ENCODE measurements around the gene RETN.

The RETN gene

GRCh38 chr19:7657131-7657751 is 11.6 kb upstream of the RETN start:
- DNase-seq (ENCODE audit: low read depth in 2 of 2) = no peak

GRCh38 chr19:7658219-7658686 is 10.6 kb upstream of the RETN start:
- DNase-seq (ENCODE audit: low read depth in 2 of 2) = no peak

DNA sequence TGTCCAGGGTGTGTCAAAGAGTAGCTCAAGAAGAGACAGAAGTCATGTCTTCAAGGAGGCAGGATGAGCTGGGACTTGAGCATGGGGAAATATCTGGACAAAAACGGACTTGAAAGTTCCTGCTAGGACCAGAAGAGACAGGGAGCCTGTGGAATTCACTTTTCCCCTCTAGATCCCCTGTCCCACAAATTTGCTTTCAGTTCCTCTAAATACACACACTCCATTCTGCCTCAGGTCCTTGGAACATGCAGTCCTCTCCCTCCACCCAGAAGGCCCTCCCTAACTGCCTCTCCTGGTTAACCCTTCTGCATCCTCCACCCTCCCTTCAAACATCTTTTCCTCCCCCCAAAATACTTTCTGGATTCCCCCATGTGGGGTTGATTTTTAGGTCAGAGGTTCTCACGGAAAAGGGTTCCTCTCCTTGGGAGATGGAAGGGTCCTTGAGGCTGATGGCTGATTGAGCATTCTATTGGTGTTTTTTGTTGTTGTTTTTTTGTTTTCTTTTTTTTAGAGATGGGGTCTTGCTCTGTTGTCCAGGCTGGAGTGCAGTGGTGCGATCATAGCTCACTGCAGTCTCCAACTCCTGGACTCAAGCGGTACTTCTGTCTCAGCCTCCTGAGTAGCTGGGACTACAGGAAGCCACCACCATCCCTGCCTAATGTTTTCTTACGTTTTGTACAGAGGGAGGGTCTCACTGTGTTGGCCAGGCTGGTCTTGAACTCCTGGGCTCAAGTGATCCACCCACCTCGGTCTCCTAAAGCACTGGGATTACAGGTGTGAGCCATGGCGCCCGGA is 6.9 kb upstream of the RETN start:
- no peak for DNase-seq (ENCODE audit: low read depth in 2 of 2)

GRCh38 chr19:7662657-7663056 is 6.2 kb upstream of the RETN start:
- DNase-seq (ENCODE audit: low read depth in 2 of 2) = no peak

DNA sequence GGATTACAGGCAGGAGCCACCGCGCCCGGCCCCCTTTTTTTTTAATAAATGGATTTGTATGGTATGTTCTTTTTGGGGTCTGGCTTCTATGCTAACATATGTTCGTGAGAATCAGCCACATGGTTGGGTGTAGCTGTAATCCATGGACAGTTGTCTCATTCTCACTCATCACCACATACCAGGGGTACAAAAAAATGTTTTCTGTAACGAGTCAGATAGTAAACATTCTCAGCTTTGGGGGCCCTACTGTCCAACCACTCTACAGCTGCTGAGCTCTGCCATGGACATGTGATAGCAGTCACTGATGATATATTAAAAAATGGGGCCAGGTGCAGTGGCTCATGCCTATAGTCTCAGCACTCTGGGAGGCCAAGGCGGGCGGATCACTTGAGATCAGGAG is 5.1 kb upstream of the RETN start:
- no peak for DNase-seq (ENCODE audit: low read depth in 2 of 2)

- DNase-seq (ENCODE audit: low read depth in 2 of 2) = no peak
Observed at GRCh38 chr19:7665076-7665475, 3.8 kb upstream of the RETN start.

- DNase-seq (ENCODE audit: low read depth in 2 of 2) = no peak
Observed at GRCh38 chr19:7669641-7670040, 792 bp downstream of the RETN start.

DNA sequence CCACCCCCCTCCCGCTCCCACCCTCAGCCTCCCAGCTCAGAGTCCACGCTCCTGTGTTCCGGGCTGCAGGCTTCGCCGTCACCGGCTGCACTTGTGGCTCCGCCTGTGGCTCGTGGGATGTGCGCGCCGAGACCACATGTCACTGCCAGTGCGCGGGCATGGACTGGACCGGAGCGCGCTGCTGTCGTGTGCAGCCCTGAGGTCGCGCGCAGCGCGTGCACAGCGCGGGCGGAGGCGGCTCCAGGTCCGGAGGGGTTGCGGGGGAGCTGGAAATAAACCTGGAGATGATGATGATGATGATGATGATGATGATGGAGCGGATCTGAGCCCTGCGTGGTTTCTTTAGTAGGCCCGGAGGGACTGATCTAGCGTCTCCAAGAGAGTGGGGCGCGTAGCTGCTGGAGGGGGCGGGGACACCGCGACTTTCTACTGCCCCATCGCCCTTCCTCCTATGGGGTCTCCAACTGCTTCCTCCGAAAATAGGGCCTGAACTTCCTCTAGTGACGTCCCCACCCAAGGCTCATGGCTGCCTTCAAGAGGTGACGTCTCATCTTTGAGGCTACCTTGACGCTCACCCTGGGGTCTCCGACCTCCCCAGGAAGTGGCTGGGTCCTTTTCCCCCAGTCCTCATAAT is 1.4 kb downstream of the RETN start:
- DNase-seq (ENCODE audit: low read depth in 2 of 2) = no peak

DNA sequence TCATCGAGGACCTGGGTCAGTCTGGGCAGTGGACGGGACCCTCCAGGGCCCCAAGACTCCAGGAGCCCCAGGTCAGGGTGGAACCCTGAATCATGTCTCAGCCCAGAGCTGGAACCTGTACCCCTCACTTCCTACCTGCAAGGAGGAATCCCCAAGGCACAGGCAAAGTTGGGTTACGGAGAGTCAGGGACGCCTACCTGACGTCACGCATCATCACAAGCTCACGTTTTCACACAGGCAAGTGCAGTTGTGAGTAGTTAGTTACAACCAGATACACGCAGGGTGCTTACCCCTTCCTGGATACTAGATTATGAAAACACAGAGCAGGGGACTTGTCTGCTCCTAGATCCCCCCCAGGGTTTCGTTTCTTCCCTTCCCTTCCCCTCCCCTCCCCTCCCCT is 1.9 kb downstream of the RETN start:
- no peak for DNase-seq (ENCODE audit: low read depth in 2 of 2)

DNA sequence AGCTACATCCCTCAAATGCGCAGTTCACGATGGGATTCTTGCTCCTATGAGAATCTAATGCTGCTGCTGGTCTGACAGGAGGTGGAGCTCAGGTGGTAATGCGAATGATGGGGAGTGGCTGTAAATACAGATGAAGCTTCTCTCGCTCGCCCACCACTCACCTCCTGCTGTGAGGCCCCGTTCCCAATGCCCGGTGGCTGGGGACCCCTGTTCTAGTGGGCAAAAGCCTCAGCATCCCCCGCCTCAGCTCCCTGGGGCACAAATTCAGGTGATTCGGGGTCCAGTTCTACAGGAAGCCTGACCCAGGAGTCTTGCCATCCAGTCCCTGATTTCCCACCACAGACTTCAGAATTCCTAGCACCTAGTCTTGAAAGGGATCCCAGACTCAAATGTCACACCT is 3.7 kb downstream of the RETN start:
- DNase-seq (ENCODE audit: low read depth in 2 of 2) = no peak

GRCh38 chr19:7674010-7675005 is 5.5 kb downstream of the RETN start:
- DNase-seq (ENCODE audit: low read depth in 2 of 2) = no peak

GRCh38 chr19:7676376-7676775 is 7.5 kb downstream of the RETN start:
- no peak for DNase-seq (ENCODE audit: low read depth in 2 of 2)

DNA sequence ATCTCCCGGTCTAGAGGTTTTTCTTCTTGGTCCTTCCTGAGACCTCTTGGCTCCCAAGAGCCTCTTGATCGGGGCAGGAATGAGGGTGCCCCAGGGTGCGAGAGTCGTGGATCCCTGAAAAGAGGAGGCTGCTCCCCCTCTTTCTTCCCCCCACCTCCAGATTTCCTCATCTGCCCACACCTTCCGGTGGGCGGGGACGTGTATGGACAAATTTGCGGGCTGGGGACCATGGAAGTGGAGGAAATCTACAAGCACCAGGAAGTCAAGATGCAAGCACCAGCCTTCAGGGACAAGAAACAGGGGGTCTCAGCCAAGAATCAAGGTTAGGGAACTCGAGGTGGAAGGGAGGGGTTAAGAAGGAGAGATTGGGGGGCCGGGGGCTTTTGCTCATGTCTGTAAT is 8.0 kb downstream of the RETN start, which contains the start of gene MCEMP1:
Gene MCEMP1 (plus strand): TSS at position 237 of the 400 bp plus-strand sequence. CDS start 31 bp downstream, at position 268.
- no peak for DNase-seq (ENCODE audit: low read depth in 2 of 2)

DNA sequence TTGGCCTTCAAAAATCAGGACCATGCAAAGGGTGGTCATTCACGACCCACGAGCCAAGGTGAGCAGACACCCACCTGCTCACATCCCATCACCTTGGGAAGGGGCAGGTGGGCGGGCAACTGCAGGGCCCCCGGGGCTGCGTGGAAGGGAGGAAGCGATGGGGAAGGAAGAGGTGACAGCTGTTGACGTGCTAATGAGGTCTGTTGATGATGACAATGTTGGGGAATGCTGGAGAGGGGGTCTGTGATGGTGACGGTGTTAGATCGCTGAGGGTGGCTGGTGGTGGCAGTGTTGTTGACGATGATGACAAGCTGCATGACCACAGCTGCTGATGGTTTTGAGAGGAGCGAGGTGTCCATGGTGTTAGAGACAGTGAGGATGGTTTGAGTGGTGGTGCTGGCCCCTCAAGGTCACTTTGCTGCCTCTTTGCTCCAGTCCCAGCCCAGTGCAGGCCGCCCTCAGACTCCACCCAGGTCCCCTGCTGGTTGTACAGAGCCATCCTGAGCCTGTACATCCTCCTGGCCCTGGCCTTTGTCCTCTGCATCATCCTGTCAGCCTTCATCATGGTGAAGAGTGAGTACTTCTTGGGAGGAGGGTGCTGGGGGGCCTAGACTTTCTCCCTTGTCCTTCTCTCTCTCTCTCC is 8.9 kb downstream of the RETN start:
- no peak for DNase-seq (ENCODE audit: low read depth in 2 of 2)

DNA sequence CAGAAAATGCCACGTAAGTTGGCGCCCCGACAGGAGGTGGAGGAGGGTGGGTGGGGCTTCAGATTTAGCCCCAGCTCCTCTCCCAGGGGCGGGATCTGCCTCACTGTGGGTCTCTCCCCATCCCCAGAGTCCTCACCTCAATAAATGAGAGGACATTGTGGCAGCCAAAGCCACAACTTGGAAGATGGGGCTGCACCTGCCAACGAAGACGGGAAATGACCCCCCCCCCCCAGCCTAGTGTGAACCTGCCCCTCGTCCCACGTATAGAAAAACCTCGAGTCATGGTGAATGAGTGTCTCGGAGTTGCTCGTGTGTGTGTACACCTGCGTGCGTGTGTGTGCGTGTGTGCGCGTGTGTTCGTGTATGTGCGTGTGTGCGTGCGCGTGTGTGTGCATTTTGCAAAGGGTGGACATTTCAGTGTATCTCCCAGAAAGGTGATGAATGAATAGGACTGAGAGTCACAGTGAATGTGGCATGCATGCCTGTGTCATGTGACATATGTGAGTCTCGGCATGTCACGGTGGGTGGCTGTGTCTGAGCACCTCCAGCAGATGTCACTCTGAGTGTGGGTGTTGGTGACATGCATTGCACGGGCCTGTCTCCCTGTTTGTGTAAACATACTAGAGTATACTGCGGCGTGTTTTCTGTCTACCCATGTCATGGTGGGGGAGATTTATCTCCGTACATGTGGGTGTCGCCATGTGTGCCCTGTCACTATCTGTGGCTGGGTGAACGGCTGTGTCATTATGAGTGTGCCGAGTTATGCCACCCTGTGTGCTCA is 10.3 kb downstream of the RETN start:
- DNase-seq (ENCODE audit: low read depth in 2 of 2) = peak in 1 of 2 donors; percentile 54

DNA sequence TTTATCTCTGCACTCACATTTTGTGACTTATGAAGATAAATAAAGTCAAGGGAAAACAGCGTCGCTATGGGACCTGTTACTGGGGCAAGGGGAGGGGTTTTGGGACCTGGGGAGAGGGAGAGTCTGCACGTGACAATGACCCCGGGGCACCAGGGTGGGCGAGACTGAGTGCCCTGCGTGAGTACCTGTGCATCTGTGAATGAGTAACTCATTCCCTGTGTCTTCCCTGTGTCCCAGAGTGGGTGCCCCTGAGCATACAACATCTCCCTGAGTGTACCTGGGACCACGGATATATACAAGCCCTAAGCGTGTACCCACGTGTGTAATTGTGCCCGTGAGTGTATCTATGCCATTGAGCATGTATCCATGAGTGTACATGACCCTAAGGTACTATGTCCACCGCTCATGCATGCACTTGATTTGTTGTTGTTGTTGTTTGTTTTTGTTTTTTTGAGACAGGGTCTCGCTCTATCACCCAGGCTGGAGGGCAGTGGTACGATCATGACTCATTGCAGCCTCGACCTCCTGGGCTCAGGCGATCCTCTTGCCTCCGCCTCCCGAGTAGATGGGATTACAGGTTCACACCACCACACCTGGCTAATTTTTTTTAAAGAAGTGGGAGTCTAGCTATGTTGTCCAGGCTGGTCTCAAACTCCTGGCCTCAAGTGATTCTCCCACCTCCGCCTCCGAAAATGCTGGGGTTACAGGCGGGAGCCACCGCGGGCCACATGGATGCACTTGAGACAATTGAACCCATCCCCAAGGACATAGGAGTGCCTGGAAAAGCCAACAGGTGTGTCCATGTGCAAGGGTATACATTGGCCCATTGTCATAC is 11.1 kb downstream of the RETN start:
- no peak for DNase-seq (ENCODE audit: low read depth in 2 of 2)

DNA sequence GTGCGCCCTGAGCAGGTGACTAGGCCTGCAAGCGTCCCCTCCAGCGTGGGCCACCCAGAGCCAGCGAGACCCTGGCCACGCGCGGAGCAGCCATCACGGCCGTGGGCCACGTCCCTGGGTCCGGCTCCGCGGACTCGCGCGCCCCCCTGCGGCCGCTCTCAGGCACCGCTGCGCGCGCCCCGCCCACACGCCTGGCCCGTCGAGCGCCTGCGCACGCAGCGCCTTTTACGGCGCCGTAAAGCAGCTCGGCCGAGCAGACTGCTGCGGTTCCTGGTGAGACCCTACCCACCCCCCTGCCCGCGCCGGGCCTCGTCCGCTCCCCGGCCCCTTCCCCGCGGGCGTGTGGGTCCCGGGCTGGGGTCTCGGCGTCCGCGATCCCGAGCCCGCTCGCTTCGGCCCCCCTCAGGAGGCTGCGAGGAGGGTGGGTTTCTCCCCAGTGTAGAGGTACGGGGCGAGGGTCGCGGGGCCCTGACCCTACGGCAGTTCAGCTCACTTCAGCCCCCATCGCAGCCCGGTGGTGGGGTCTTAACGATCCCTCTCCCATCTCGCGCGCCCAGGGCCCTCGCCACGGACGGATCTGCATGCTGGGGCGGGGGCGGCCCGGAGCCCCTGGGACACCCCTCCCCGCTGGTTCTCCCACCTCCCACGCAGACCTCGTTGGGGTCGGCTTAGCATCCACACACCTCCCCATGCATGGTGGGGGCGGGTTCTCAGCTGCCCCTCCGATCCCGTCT is 11.9 kb downstream of the RETN start, which contains the start of gene TRAPPC5:
Gene TRAPPC5 (plus strand): TSS at position 228 of the 734 bp plus-strand sequence. CDS start 1,421 bp downstream, outside the sequence.
- DNase-seq (ENCODE audit: low read depth in 2 of 2) = peak; percentile 72 to 76
